HG02884 (cell line): ENCODE measurements around the gene CD44.

ENCODE experiments used
- ATAC-seq: cut with Tn5 transposase; IDR thresholded peaks from one replicate; pipeline ENCODE4 v1.9.1; 2021; ENCODE audit warnings: mild to moderate bottlenecking, moderate library complexity; ENCODE audit not compliant: unreplicated experiment

The CD44 gene

GRCh38 chr11:35136311-35136710 lies 2.7 kb upstream of the CD44 start:
- no peak for ATAC-seq

- ATAC-seq = no peak
Observed at GRCh38 chr11:35138058-35138457, 913 bp upstream of the CD44 start.

- ATAC-seq = no peak
Observed at GRCh38 chr11:35138606-35138942, 397 bp upstream of the CD44 start.

- ATAC-seq = no peak
Observed at GRCh38 chr11:35139722-35140282, 831 bp downstream of the CD44 start.

DNA sequence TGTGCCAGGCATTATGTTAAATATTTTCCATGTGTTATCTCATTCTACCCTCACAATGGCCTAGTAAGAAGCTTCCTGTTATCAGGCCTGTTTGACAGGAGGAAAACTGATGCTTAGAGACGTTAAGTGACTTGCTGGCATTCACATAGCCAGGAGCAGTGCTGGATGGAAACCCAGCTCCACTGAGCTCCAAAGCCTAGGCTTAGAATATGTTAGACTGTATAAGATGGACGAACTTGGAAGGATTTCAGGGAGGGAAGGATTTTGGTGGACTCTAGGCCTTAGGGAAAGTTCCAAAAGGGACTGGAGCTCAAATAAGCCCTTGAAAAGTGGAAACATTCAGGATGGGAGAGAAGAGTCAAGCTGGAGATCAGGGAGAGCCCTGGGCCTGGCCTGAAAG lies 2.1 kb downstream of the CD44 start:
- no peak for ATAC-seq

GRCh38 chr11:35141571-35141971 lies 2.6 kb downstream of the CD44 start:
- ATAC-seq = no peak

DNA sequence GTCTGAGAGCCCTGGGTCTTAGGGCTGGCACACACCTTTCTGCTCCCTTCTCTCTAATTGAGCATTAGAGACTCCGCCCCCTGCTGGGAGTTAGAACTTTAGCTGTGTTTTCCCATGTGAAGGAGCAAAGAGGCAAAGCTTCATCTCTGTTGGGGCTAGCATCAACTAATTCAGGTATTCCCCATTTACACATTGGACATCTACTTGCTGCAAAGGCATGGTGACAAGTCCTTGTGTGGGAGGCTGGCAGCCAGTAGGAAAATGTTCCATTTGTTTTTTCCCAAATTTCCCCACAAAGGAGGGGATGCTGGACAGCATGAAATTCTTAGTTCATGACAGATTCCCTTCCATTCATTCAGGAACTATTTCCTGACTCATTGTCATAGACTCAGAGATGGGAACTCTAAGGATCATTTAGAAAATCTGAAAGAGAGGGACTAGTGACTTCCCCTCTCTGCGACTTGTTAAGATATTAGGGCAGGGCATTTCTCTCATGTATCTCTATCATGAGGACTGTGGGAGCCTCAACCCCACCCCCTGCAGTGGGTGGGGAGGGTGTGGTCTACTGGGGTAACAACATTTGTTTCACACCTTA lies 3.6 kb downstream of the CD44 start:
- ATAC-seq = no peak

- no peak for ATAC-seq
Observed at GRCh38 chr11:35143297-35144135, 4.5 kb downstream of the CD44 start.

DNA sequence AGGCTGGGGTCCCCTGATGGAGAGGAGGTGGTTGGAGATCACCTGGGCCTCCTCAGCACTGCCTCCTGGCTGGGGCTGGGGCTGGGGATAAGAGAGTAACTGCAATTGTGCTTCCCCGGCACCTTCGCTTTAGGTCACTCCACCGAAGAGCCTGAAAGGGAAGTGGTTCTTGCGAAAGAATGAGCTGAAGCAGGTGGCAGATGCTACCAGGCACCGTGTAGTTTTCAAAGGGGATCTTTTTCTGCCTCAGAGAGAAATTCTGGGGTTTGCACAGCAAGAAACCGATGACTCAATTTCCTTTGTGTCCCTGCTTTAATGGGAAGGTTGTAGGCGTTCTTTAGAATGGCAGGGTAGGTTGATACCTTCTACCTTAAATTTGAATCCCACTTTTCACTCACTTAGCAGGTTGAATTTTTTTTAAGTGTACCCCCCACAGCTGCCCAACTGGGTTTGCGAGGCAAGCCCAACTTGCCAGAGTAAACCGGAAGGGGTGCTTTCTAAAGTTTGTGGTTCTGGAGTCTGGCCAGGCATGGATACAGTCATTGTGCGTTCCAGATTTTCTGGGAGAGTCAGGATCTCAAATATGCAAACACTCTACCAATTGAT lies 5.3 kb downstream of the CD44 start:
- ATAC-seq = peak; percentile 46

GRCh38 chr11:35144806-35145205 lies 5.8 kb downstream of the CD44 start:
- no peak for ATAC-seq

GRCh38 chr11:35145271-35145670 lies 6.3 kb downstream of the CD44 start:
- ATAC-seq = peak; percentile 32

- ATAC-seq = peak; percentile 37
Observed at GRCh38 chr11:35146074-35146521, 7.1 kb downstream of the CD44 start.

GRCh38 chr11:35146711-35147110 lies 7.7 kb downstream of the CD44 start:
- ATAC-seq = no peak

DNA sequence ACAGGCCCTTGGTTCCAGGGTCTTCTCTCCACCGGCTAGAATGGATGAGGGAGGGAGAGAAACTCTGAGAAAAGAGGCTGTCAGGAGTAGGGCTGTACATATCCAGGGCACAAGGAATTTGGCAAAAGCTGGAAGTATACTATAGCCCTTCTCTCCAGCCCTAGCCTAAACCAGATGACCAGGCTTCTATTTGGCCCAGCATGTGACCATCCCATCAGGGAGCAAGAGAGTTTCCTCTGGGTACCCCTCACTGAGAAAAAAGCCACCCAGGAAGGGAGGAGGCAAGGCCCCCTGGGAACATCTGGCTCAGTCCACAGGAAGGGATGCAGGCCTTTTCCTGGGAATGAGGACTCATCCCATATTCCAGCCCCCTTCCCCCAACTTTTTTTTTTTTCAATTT lies 8.3 kb downstream of the CD44 start:
- ATAC-seq = no peak

GRCh38 chr11:35148163-35148837 lies 9.3 kb downstream of the CD44 start:
- no peak for ATAC-seq

DNA sequence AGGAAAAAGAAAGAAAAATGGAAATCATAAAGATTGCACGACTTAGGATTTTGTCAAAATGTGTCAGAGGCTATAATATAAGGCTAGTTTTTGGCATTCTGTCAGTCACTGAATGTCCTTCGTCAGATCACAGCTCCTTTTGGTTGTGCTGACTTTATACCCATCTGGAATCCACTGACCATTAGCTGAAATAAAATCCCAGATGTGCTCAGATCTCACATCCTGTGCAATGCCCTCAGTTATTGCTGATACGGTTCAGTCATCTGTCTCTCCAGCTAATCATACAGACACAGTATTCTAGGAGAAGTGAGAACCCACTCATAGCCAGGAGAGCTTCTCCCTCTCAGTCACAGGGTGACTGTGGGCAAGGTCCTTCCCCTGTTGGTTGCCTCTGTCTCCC lies 11.5 kb downstream of the CD44 start:
- no peak for ATAC-seq

DNA sequence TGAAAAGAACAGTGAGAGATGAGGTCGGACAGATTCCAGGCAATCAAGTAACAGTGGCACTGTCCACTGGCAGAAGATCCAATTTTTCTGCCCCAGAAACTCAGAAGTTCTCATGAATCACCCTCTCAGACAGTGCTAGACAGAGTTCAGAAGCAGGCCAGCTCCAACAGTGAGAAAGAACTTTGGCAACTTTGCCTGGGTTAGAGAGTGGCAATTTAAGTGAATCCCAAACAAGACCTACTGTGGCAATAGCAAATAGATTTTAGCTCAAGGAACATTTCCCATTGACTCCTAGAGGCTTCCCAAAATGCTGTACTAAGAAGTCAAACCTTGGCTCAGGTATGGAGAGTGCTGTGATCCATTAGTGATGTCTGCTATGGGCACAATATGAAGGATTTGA lies 12.3 kb downstream of the CD44 start:
- ATAC-seq = no peak

DNA sequence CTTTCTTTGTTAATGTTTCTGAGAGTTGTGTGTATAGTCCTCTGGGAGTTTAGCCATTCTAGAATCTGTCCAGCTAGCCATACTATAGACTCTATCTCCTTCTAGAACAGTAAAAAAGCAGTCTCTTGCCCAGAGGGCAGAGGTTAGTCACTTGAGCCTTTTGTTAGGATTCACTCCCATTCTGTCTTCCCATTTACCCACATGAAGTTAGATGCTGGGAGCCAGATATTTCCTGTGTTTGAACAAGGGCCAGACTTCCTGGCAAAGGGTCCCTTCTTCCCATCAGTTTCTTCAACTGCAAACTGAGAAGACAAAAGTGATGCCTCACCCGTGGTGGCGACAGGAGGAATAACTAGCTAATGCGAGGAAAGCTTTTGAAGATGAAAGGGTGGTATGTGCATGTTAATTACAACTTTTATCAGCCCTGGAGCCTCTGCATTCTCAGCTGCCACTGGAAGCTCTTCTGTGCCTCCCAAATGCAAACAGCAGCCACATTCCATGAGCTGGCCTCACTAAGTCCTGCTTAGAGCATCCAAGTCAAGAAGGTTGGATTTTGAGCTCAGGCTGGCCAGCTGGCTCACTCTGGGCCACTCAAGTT lies 12.8 kb downstream of the CD44 start:
- ATAC-seq = no peak

- no peak for ATAC-seq
Observed at GRCh38 chr11:35152575-35152974, 13.6 kb downstream of the CD44 start.

DNA sequence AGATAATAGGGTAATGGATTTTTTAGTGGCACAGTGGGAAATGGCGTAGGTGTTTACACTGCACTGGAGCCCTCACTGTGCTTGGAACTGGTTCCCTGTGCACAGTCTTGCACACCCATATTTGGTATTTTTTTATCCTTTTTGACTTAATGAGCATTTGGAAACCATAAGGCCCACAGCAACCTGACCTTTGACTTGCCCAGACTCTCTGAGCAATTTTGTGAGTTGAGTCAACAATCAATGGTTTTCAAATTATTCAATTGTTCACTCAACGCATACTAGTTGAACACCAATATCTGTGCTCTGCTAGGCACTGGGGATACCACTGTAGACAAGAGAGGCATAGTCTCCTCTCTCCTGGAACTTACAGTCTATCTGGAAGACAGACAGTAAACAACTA lies 14.3 kb downstream of the CD44 start:
- ATAC-seq = no peak

GRCh38 chr11:35154952-35155351 lies 16.0 kb downstream of the CD44 start:
- no peak for ATAC-seq
